ENCODE data around the gene ARSB.

GRCh38 chr5:78975035-78975434, 10.1 kb downstream of the ARSB start:
- TF ChIP-seq CTCF (IDR thresholded peaks at IDR 0.05; ENCODE audit: insufficient read depth, low read length): no peak
- no peak for TF ChIP-seq REST (IDR thresholded peaks at IDR 0.05; ENCODE audit: insufficient replicate concordance, low read depth)
